Gastroesophageal sphincter (tissue), 4 donors: ENCODE data around the gene COX5A. TPM values are rescaled to one million over a fixed set of nuclear protein-coding genes. Genes with fewer than 3 reads are reported as not detected.

Experiments
- ATAC-seq: fragments of 150-250 bp; one replicate; pipeline ENCODE4 v1.9.1; 2016; ENCODE audit warnings: mild to moderate bottlenecking, moderate library complexity
- H3K27ac ChIP-seq, 4 donors: fragments of 200-600 bp; sonication (generic) in 3 of 4; 1 replicate in 3 of 4; 2 replicates in 1 of 4; pipeline ENCODE4 v1.5.1; 2016 to 2019
- H3K27me3 ChIP-seq: fragments of 200-600 bp; sonication (generic); one replicate; pipeline ENCODE4 v1.5.1; 2019
- H3K36me3 ChIP-seq, 2 donors: fragments of 200-600 bp; sonication (generic); one replicate each; pipeline ENCODE4 v1.5.1; 2019; ENCODE audit warnings: control low read depth in 1 of 2
- H3K4me1 ChIP-seq, 3 donors: fragments of 200-600 bp; sonication (generic); 1 replicate in 2 of 3; 2 replicates in 1 of 3; pipeline ENCODE4 v1.5.1; 2016 to 2019; ENCODE audit warnings: control low read depth in 2 of 3
- H3K4me3 ChIP-seq, 2 donors: fragments of 200-600 bp; sonication (generic); one replicate each; pipeline ENCODE4 v1.5.1; 2019; ENCODE audit warnings: mild to moderate bottlenecking in 1 of 2, moderate library complexity in 1 of 2
- H3K9me3 ChIP-seq, 3 donors: fragments of 200-600 bp; sonication (generic); one replicate each; pipeline ENCODE4 v1.5.1; 2017 to 2019; ENCODE audit warnings: control low read depth in 2 of 3
- EP300 ChIP-seq: sonication (generic); formaldehyde crosslinking; IDR thresholded peaks from one replicate; pipeline ENCODE4 v1.6.1; 2017; ENCODE audit warnings: antibody characterized with exemption, mild to moderate bottlenecking
- POLR2A ChIP-seq, 2 donors: fragments of 450-650 bp; IDR thresholded peaks; one replicate each; pipeline ENCODE4 v1.6.1; 2017; ENCODE audit warnings: antibody characterized with exemption in 2 of 2, mild to moderate bottlenecking in 2 of 2, moderate library complexity in 1 of 2
- POLR2AphosphoS5 ChIP-seq: sonication (generic); formaldehyde crosslinking; IDR thresholded peaks from one replicate; pipeline ENCODE4 v1.6.1; 2017; ENCODE audit warnings: antibody characterized with exemption
- WGBS, 2 donors: methylation state at CpG; one replicate each; pipeline ENCODE4 v1.1.5; 2018; ENCODE audit warnings: low coverage in 1 of 2; 5-methylcytosine and 5-hydroxymethylcytosine counted together
- total RNA-seq, 4 donors: library from RNA; depleted of rRNA; stranded (reverse); fragments of >200 nt; gene quantifications; one replicate each; pipeline ENCODE4 v1.1.0, GENCODE V29; 2016
- TF ChIP-seq, protein P1 (sequence below), 4 experiments: fragments of 200-600 bp in 2 of 4; fragments of 450-650 bp in 2 of 4; sonication (generic) in 1 of 4; IDR thresholded peaks; one replicate each; pipeline ENCODE4 v1.5.1; 2017 to 2019; ENCODE audit warnings: antibody characterized with exemption in 4 of 4, mild to moderate bottlenecking in 2 of 4, moderate library complexity in 2 of 4

The COX5A gene
- total RNA-seq, 4 donors from 2014 or later: 57.9 to 105 (median 94.5) TPM

DNA sequence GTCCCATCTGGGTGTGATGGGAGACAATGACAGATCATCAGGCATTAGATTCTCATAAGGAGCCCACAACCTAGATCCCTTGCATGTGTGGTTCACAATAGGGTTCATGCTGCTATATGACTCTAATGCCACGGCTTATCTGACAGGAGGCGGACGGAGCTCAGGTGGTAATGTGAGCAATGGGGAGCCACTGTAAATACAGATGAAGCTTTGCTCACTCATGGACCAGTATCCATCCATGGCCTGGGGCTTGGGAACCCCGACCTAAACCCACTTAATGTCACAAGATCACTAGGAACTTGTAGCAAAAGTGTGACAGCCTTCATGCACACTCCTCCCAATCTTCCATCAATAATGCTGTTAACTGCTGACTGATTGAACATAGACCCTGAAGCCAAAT, 29.2 kb downstream of the COX5A start:
- no peak overlapping the region for H3K27ac ChIP-seq
- TF ChIP-seq POLR2AphosphoS5 (no peak), EP300 (no peak), POLR2A (IDR thresholded peaks at IDR 0.05) (no peak)
- TF ChIP-seq, protein P1, sequence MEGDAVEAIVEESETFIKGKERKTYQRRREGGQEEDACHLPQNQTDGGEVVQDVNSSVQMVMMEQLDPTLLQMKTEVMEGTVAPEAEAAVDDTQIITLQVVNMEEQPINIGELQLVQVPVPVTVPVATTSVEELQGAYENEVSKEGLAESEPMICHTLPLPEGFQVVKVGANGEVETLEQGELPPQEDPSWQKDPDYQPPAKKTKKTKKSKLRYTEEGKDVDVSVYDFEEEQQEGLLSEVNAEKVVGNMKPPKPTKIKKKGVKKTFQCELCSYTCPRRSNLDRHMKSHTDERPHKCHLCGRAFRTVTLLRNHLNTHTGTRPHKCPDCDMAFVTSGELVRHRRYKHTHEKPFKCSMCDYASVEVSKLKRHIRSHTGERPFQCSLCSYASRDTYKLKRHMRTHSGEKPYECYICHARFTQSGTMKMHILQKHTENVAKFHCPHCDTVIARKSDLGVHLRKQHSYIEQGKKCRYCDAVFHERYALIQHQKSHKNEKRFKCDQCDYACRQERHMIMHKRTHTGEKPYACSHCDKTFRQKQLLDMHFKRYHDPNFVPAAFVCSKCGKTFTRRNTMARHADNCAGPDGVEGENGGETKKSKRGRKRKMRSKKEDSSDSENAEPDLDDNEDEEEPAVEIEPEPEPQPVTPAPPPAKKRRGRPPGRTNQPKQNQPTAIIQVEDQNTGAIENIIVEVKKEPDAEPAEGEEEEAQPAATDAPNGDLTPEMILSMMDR (IDR thresholded peaks at IDR 0.05): no peak
- H3K4me1 ChIP-seq: peaks cover 0 to 32% (median 13%) of the 10 kb centered on the region in 3 donors
- H3K27me3 ChIP-seq: no peaks in the 10 kb centered on the region
- no peaks in the 10 kb centered on the region for H3K9me3 ChIP-seq
- peaks cover 0 to 43% of the 10 kb centered on the region in 2 donors for H3K36me3 ChIP-seq
- H3K4me3 ChIP-seq: no peak overlapping the region
- ATAC-seq: no peak
- 93 to 94% methylated on average over 3 of the region's 4 CpGs for WGBS, 2 donors

DNA sequence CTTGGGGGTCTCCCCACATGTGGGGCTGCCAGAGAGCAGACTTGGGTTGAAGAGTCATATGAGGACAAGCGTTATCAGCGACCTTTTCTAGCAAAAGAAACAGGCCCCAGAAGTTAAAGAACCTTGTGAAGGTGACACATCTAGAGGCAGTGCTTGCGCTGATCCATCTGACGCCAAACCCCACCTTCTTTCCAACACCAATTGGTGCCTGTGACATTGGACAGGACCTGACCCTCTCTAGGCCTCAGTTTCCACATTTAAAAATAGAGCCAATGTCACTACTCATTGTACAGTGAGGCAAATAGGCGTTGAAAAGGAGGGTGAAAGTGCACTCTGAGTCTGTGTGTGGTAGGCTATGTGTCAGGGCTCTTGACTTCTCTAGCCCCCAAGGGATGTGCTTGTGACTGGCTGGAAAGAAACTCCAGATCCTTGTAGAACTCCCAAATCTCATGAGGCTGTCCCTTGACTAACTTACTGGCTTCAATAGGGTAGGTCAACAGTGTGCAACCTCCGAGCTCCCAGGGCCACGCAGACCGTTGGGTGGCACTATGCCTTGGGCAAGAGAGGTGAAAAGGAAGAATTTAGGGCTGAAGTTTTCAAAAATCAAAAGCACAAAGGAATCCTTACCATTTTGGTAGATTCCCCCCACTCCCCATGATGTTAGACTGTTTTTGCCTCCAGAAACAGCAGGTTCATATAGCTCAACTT, 30.6 kb downstream of the COX5A start:
- Histone ChIP-seq H3K4me1 (peaks cover 0 to 41% (median 13%) of the 10 kb centered on the region in 3 donors), H3K36me3 (peaks cover 0 to 42% of the 10 kb centered on the region in 2 donors), H3K27me3 (no peaks in the 10 kb centered on the region), H3K4me3 (peak overlapping the region; percentile 83 to 84), H3K9me3 (no peaks in the 10 kb centered on the region), H3K27ac (peak overlapping the region; percentile 85 to 99 (median 96))
- TF ChIP-seq POLR2A (IDR thresholded peaks at IDR 0.05) (no peak), POLR2AphosphoS5 (no peak), EP300 (no peak)
- TF ChIP-seq, protein P1 (IDR thresholded peaks at IDR 0.05): no peak
- peak; percentile 33 for ATAC-seq
- 30 to 65% methylated on average over 3 to 4 of the region's 8 CpGs for WGBS, 2 donors

DNA sequence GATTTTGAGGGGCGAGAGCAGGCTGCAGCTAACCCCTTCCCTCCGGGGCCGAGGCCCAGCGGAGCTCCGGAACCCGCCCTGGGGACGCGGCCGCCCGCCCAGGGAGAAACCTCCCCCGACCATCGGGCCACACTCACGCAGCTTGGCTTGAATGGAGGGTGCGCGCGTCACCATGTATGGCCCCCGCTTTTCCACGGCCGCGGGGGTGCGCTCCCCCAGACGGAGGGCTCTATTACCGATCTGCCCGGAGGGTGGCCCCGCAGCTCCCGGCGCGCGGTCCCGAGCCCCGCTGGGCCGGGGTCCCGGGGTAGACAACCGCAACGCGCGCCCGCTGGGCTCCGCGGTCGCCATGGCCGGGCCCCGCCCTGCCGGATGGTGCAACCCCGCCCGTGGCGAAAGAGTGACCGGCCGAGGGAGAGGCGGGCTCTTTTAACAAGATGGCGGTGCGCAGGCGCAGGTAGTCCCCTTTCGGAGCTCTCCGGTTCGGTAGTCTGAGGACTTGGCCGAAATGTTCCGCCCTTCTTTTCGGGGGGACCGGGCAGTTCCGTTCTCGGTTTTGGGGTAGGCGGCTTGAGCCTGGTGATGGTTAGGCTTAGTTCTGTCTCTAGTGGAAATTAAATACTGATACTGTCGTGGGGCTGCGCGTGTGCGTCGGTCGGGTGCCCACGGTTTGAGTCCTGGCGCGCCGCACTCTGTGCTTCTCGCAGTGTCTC, 31.3 kb downstream of the COX5A start, which contains the start of gene FAM219B:
TSS of gene FAM219B (minus strand) at position 402 of the 713 bp plus-strand sequence. CDS start at position 351, 51 bp downstream.
- Histone ChIP-seq H3K4me3 (peak within 1 kb of the TSS; percentile 83 to 84), H3K27me3 (no peaks in the 10 kb centered on the region), H3K9me3 (no peaks in the 10 kb centered on the region), H3K36me3 (peaks cover 0 to 42% of the 10 kb centered on the region in 2 donors), H3K4me1 (peaks cover 0 to 48% (median 13%) of the 10 kb centered on the region in 3 donors), H3K27ac (peak within 1 kb of the TSS; percentile 85 to 99 (median 96))
- WGBS, 2 donors: no CpG with 5 or more reads among the region's 74 CpGs
- ATAC-seq: peak; percentile 96
- TF ChIP-seq POLR2A (IDR thresholded peaks at IDR 0.05) (peak; percentile 83 to 86), EP300 (no peak), POLR2AphosphoS5 (peak; percentile 73)
- TF ChIP-seq, protein P1 (IDR thresholded peaks at IDR 0.05): peak in 2 of 4 experiments; percentile 3 to 4

DNA sequence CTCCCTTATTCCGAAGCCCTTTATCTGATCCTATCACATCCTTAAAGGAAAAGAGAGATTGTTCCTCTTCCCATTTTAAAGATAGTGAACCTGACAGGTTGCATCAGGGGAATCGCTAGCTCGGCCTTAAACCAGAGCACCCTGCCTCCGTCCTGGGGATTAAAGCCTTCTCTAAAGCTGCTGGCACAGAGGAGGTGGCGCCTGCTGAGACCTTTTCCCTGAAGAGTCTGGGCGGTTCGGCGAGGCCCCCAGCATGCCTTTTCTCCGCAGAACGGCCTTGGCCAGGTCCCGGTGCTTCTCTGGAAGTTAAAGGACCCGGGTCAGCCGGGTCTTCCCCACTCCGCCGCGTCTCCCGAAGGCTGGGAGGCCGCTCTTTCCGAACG, 31.8 kb downstream of the COX5A start:
- no peaks in the 10 kb centered on the region for H3K27me3 ChIP-seq
- peak overlapping the region; percentile 85 to 99 (median 96) for H3K27ac ChIP-seq
- TF ChIP-seq EP300 (no peak), POLR2A (IDR thresholded peaks at IDR 0.05) (no peak), POLR2AphosphoS5 (no peak)
- TF ChIP-seq, protein P1 (IDR thresholded peaks at IDR 0.05): no peak
- H3K4me3 ChIP-seq: peak overlapping the region; percentile 83 to 84
- no peaks in the 10 kb centered on the region for H3K9me3 ChIP-seq
- peaks cover 0 to 42% of the 10 kb centered on the region in 2 donors for H3K36me3 ChIP-seq
- peaks cover 0 to 53% (median 18%) of the 10 kb centered on the region in 3 donors for H3K4me1 ChIP-seq
- peak; percentile 17 for ATAC-seq
- WGBS, 2 donors: 0% methylated on average over 3 to 4 of the region's 20 CpGs
